IgD-negative memory B cell (primary cell): ENCODE data around the gene TMPRSS11A. TPM values are rescaled to one million over a fixed set of nuclear protein-coding genes. Genes with fewer than 3 reads are reported as not detected.

Source experiments
- H3K27ac Mint-ChIP-seq, 3 donors: one replicate each; pipeline ENCODE4 v1.8.0; 2020 to 2022; ENCODE audit warnings: mild to moderate bottlenecking in 3 of 3, mixed read lengths in 3 of 3, moderate library complexity in 1 of 3
- H3K27me3 Mint-ChIP-seq: one replicate; pipeline ENCODE4 v1.8.0; 2021; ENCODE audit warnings: mixed read lengths
- H3K36me3 Mint-ChIP-seq: one replicate; pipeline ENCODE4 v1.8.0; 2020; ENCODE audit warnings: mild to moderate bottlenecking, mixed read lengths
- H3K4me1 Mint-ChIP-seq, 3 donors: one replicate each; pipeline ENCODE4 v1.8.0; 2020 to 2022; ENCODE audit warnings: mixed read lengths in 3 of 3, mild to moderate bottlenecking in 1 of 3
- H3K4me3 Mint-ChIP-seq, 4 donors: one replicate each; pipeline ENCODE4 v1.8.0; 2020 to 2022; ENCODE audit warnings: mild to moderate bottlenecking in 4 of 4, mixed read lengths in 4 of 4, moderate library complexity in 3 of 4
- H3K9me3 Mint-ChIP-seq, 3 donors: one replicate each; pipeline ENCODE4 v1.8.0; 2020 to 2021; ENCODE audit warnings: mixed read lengths in 3 of 3, mild to moderate bottlenecking in 1 of 3
- polyA plus RNA-seq: library from polyadenylated mRNA; unstranded; fragments of 300-500 nt; fragmentation: Illumina TruSeq; gene quantifications from one replicate; pipeline ENCODE4 v1.2.3, GENCODE V29; 2021

The TMPRSS11A gene
- polyA plus RNA-seq, 1 donor from 2014 or later = not detected

DNA sequence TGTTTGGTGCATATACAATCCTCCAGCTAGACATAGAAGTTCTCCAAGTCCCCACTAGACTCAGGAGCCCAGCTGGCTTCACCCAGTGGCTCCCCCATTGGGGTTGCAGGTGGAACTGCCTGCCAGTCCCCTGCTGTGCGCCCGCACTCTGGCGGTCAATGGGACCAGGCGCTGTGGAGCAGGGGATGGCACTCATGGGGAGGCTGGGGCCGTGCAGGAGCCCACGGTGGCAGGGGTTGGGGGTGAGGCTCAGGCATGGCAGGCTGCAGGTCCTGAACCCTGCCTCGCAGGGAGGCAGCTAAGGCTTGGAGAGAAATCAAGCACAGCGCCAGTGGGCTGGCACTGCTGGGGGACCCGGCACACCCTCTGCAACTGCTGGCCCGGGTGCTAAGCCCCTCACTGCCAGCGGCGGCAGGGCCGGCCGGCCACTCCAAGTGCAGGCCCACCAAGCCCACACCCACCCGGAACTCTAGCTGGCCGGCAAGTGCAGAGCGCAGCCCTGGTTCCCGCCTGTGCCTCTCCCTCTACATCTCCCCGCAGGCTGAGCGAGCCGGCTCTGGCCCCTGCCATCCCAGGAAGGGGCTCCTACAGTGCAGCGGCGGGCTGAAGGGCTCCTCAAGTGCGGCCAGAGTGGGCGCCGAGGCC, 66.8 kb downstream of the TMPRSS11A start:
- Mint-ChIP-seq H3K27me3 (peaks cover 3% of the 10 kb centered on the region), H3K27ac (no peak overlapping the region), H3K36me3 (no peaks in the 10 kb centered on the region), H3K4me1 (peaks cover 0 to 2% (median 0%) of the 10 kb centered on the region in 3 donors), H3K9me3 (peaks cover 0 to 1% (median 0%) of the 10 kb centered on the region in 3 donors), H3K4me3 (no peak overlapping the region)

DNA sequence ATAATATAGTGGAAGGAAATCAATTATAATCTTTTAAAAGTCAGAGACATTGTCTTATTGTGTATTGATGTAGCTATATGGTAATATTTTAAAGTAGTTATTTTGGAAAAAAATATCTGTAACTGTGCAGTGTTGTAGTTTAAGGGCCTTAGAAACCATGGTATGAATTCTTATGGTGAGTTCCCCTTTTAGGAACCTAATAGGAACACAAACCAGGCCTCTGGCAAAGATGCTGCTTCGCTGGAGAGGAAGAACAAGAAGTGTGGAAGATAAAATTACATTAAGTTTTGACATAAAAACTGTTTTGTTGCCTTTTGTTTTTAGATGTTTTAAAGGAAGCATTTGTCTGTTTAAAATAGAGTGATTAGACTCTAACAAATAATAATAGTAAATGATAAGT, 68.6 kb downstream of the TMPRSS11A start:
- H3K9me3 Mint-ChIP-seq = peaks cover 0 to 1% (median 0%) of the 10 kb centered on the region in 3 donors
- H3K36me3 Mint-ChIP-seq = no peaks in the 10 kb centered on the region
- no peak overlapping the region for H3K27ac Mint-ChIP-seq
- H3K4me3 Mint-ChIP-seq = no peak overlapping the region
- peaks cover 3% of the 10 kb centered on the region for H3K27me3 Mint-ChIP-seq
- H3K4me1 Mint-ChIP-seq = peaks cover 0 to 2% (median 0%) of the 10 kb centered on the region in 3 donors

DNA sequence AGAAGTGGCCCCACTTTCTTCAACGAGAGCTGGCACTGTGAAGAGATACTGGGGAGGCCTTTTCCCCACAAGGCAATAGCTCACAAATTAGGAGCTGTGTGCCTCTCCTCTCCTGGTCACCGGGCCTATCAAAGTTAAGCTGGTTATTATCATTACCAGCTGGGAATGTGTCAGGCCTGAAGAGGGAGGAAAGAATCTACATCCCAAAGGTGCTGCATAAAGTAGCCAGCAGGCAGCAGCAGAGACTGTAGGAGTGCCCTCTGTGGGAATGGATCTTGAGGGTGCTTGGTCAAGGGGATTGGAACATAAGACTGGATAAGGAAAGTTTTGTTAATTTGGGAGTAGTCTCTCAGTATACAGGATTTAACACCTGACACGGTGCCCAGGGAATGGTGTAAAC, 70.4 kb downstream of the TMPRSS11A start:
- Mint-ChIP-seq H3K4me3 (no peak overlapping the region), H3K27ac (no peak overlapping the region), H3K36me3 (no peaks in the 10 kb centered on the region), H3K27me3 (peaks cover 3% of the 10 kb centered on the region), H3K4me1 (no peaks in the 10 kb centered on the region), H3K9me3 (peaks cover 0 to 1% (median 0%) of the 10 kb centered on the region in 3 donors)

DNA sequence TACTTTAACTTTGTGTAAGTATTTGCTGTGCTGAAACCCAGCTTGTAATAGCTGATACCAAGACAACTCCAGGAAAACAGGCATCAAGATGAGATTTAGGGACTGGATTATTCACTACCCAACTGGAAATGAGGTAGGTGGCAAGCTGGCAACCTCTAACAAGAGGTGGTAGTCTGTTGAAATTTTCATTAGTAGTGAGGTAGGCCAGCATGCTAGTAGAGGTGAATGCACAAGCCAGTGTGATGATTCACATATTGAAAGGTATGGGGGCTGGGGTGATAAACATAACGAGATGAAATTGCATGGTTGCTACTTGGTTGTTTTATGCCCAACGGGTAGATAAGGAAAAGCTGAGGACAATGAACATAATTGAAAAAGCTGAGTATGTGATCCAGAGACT, 71.0 kb downstream of the TMPRSS11A start:
- Mint-ChIP-seq H3K4me3 (no peak overlapping the region), H3K27ac (no peak overlapping the region), H3K27me3 (peaks cover 3% of the 10 kb centered on the region), H3K9me3 (peaks cover 0 to 1% (median 0%) of the 10 kb centered on the region in 3 donors), H3K4me1 (no peaks in the 10 kb centered on the region), H3K36me3 (no peaks in the 10 kb centered on the region)

DNA sequence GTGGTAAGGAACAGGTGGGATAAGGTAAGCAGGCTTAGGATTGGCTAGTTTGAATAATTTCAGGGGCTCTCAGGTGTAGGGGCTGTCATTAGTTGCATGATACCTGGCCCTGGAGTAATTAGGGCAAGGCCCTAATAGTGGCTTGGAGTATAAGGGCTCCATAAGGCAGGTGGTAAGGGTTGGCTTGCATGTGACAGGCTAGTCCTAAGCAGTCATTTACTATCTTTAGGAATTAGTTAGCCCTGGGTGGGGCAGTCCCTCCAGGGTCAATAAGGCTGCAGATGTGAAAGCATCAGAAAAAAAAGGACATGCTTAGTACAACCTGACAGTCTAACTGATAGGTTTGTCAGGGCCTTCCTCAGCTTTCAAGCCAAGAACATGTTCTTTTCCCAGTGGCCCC, 71.6 kb downstream of the TMPRSS11A start:
- Mint-ChIP-seq H3K4me1 (no peaks in the 10 kb centered on the region), H3K4me3 (no peak overlapping the region), H3K9me3 (peaks cover 0 to 1% (median 0%) of the 10 kb centered on the region in 3 donors), H3K27me3 (peaks cover 3% of the 10 kb centered on the region), H3K27ac (no peak overlapping the region), H3K36me3 (no peaks in the 10 kb centered on the region)

DNA sequence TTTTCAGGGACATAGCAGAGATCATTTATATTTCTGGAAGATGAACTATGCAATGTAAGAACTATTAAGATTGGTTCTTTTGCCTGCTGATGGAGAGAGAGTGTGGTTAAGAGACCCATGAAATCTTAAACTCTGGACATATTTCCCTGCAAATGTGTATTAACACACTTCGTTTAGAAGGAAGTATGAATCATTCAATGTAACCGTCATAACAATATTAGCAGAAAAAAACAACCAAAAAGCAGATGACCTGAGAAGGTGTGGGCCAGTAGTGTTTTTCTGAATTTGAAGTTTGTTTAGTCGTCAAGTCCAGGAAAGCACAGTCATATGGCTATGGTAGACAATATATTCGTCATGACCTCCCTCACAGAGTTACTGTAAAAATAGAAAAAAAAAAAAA, 77.0 kb downstream of the TMPRSS11A start:
- Mint-ChIP-seq H3K4me3 (no peak overlapping the region), H3K27me3 (no peaks in the 10 kb centered on the region), H3K4me1 (no peaks in the 10 kb centered on the region), H3K27ac (no peak overlapping the region), H3K36me3 (no peaks in the 10 kb centered on the region), H3K9me3 (no peaks in the 10 kb centered on the region)

DNA sequence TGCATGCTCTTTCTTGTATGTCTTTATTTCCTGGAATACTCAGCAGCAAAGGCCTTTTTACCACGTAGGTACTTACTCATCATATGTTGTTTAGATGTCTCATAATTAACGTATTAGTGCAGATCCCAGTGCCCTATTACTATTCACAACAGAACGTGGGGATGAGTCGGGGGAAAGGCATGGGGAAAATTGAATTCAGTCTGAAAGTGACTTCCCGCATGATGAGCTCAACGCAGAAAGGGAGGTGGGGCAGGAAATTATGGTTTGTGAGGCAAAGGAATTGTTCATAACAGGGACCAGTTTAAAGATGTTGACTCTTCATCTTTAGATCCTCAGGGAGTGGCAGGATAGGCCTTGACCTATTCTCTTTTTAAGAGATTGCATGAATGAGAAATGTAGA, 77.5 kb downstream of the TMPRSS11A start:
- Mint-ChIP-seq H3K27me3 (no peaks in the 10 kb centered on the region), H3K27ac (no peak overlapping the region), H3K4me1 (no peaks in the 10 kb centered on the region), H3K36me3 (no peaks in the 10 kb centered on the region), H3K9me3 (no peaks in the 10 kb centered on the region), H3K4me3 (no peak overlapping the region)

DNA sequence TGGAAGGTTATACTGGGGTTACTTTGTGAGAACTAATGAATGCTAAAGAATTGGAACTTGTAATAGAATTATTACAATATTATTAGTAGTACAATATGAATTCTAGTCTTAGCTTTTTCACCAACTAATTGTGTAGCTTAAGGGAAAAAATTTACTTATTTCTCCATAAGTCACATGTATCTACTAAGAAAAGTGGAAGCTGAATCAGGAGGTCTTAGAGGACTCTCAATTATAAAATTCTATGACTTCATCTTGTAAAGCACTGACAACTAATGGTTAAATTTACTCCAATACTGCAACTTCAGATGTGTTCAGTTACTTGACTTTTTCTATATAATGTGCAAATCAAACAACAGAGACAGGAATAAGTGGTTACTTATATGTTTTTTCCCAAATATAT, 78.6 kb downstream of the TMPRSS11A start:
- H3K27ac Mint-ChIP-seq = no peak overlapping the region
- H3K4me3 Mint-ChIP-seq = no peak overlapping the region
- no peaks in the 10 kb centered on the region for H3K36me3 Mint-ChIP-seq
- no peaks in the 10 kb centered on the region for H3K4me1 Mint-ChIP-seq
- H3K27me3 Mint-ChIP-seq = peaks cover 5% of the 10 kb centered on the region
- no peaks in the 10 kb centered on the region for H3K9me3 Mint-ChIP-seq

DNA sequence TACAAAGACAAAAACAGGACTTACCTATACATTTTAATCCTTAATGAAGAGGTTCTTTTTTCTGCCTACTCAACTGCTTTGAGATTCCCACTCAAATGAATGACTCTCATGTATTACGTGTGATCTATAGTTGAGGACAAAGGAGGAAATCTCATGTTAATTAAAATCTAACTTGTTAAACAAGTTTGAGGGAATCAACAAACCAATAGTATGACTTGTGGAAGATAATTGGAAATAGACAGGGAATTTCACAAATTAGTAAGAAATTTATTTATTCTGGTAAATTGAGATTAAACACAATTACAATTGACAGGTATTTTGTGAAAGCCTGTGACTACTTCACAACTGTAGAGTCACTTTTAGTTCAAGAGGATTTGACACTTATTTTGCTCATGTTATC, 79.4 kb downstream of the TMPRSS11A start, which contains the start of gene TMPRSS11D:
TSS of gene TMPRSS11D (minus strand) at position 101 of the 400 bp plus-strand sequence. CDS start at position 32, 69 bp downstream.
- H3K9me3 Mint-ChIP-seq = peaks cover 0 to 3% (median 2%) of the 10 kb centered on the region in 3 donors
- no peaks in the 10 kb centered on the region for H3K4me1 Mint-ChIP-seq
- no peaks in the 10 kb centered on the region for H3K36me3 Mint-ChIP-seq
- no peak within 1 kb of the TSS for H3K4me3 Mint-ChIP-seq
- peaks cover 5% of the 10 kb centered on the region for H3K27me3 Mint-ChIP-seq
- no peak within 1 kb of the TSS for H3K27ac Mint-ChIP-seq

DNA sequence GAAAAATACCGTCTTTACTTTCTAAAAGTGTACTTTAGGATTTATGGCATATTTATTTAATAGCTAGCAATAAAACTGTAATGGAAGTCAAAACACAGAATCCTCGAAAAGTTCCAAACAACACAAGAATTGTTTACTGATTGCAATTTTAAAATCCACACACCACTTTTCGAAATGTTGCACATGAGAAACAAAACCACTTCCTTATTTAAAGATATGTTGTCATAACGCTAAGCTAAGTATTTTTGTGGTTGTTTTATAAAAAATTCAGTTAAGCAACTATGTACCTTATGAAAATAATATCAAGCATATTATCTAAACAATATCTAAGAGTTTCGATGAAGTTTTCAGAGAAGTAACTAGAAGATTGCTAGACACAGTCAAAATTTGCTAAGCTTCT, 79.8 kb downstream of the TMPRSS11A start:
- Mint-ChIP-seq H3K4me3 (no peak overlapping the region), H3K27me3 (peaks cover 5% of the 10 kb centered on the region), H3K36me3 (no peaks in the 10 kb centered on the region), H3K9me3 (peaks cover 0 to 3% (median 2%) of the 10 kb centered on the region in 3 donors), H3K4me1 (no peaks in the 10 kb centered on the region), H3K27ac (no peak overlapping the region)

DNA sequence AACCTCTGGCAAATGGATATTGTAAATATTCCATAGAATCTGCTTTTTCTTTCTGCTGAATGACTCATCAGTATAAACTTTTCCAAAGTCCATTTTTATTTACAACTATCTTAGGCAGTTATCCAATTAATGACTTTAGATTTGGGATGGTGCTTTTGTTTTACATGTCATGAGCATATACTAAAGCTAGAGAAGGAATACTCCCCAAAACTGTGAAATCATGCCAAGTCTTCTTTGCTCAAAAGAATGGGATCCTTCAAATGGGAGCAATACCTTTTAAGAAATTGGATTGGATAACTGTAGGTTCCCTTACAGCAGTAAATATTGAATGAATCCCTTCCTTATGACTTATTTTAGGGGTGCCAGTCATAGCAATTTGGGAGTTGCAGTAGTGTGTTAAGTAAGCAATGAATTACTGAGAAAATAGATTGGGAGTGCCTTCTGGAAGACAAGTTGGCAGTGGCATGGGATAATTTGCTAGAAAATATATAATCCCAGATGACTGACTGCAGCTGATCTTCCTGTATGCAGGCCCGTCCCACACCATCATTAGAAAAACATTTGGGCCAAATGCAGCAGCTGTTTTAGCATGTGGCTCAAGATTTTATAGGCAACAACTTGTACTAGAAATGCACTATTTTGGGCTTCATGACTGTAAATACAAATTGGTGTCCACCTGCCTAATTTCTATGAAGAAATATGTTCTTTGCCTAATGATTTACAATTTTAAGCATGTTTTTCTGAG, 82.3 kb downstream of the TMPRSS11A start:
- H3K27me3 Mint-ChIP-seq = peaks cover 5% of the 10 kb centered on the region
- H3K27ac Mint-ChIP-seq = no peak overlapping the region
- H3K4me3 Mint-ChIP-seq = no peak overlapping the region
- H3K4me1 Mint-ChIP-seq = no peaks in the 10 kb centered on the region
- H3K9me3 Mint-ChIP-seq = peaks cover 0 to 3% (median 2%) of the 10 kb centered on the region in 3 donors
- no peaks in the 10 kb centered on the region for H3K36me3 Mint-ChIP-seq

DNA sequence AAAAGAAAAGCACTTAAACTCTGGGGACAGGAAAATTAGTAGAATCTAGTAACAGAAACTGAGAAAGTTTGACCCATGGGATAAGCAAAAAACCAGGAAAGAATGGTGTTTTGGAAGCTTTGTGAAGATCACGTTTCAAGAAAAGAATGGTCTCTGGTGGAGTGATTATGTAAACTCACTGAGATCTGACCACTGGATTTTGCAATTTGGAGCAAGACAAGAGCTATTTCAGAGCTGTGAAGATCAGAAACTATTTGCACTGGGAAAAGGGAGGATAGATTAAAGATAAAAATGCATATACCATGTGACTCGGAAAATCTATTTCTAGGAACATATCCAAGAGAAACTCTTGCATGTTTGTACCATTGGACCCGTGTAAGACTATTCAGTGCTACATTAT, 83.8 kb downstream of the TMPRSS11A start:
- no peak overlapping the region for H3K27ac Mint-ChIP-seq
- H3K4me3 Mint-ChIP-seq = no peak overlapping the region

DNA sequence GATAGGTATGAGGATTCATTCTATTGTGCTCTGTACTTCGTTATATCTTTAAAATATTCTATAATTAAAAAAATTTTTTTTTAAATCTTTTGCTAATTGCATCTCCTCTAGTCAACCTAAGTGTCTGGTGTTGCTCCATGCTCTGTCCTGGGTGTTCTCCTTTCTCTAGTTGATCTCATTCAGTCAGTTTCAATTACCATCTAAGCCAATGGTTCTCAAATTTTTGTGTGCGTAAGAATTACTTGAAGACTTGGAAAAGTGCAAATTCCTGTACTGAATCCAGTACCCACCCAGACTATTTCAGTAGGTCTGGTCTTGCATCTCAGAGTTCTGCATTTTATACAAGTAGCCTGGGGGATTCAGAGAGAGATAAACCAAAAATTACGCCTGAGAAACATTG, 86.2 kb downstream of the TMPRSS11A start:
- Mint-ChIP-seq H3K4me3 (no peak overlapping the region), H3K9me3 (peaks cover 0 to 3% (median 2%) of the 10 kb centered on the region in 3 donors), H3K4me1 (no peaks in the 10 kb centered on the region), H3K27me3 (peaks cover 6% of the 10 kb centered on the region), H3K27ac (no peak overlapping the region), H3K36me3 (no peaks in the 10 kb centered on the region)

More for the DNA sequence above, 83.8 kb downstream of the TMPRSS11A start:
- Mint-ChIP-seq H3K36me3 (no peaks in the 10 kb centered on the region), H3K9me3 (peaks cover 0 to 3% (median 2%) of the 10 kb centered on the region in 3 donors), H3K27me3 (peaks cover 5% of the 10 kb centered on the region), H3K4me1 (no peaks in the 10 kb centered on the region)

DNA sequence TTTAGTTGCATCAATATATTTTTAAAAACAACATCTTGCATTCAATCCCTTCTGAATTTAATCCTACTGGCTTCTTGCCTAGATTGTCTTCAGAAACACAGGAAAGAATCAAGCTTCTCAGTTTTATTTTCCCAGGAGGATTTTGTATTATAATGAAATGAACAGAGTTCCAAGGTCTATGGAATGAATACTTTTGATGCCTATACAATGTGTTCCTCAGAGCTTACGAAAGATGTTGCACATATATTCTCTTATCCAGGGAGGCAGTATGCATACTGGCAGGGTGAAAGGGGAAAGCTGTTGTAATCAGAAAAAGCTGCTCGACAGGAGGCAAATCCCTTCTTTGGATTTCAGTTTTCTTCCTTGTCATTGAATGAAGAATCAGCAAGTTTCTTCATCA, 88.3 kb downstream of the TMPRSS11A start:
- H3K27ac Mint-ChIP-seq = no peak overlapping the region
- H3K36me3 Mint-ChIP-seq = no peaks in the 10 kb centered on the region
- H3K9me3 Mint-ChIP-seq = peaks cover 0 to 3% (median 2%) of the 10 kb centered on the region in 3 donors
- no peaks in the 10 kb centered on the region for H3K4me1 Mint-ChIP-seq
- peaks cover 7% of the 10 kb centered on the region for H3K27me3 Mint-ChIP-seq
- no peak overlapping the region for H3K4me3 Mint-ChIP-seq

DNA sequence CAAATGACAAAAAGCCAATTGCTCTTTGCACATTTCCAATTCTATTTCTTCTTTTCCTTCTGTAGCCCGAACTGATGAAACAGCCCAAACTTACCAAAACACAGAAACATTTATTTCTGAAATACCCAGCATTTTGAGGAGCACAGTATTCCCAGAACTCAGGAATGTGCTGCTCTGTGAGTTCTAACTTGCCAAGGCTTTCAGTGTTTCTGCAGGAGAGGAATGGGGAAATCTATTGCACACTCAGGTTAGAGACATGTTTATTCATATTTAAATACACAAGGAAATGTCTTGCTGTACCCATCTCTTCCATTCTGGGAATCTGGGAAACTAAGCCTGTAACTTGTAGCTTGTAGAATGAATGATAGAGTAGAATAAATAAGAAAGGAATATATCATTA, 90.2 kb downstream of the TMPRSS11A start:
- H3K4me1 Mint-ChIP-seq = no peaks in the 10 kb centered on the region
- H3K27me3 Mint-ChIP-seq = peaks cover 6% of the 10 kb centered on the region
- no peaks in the 10 kb centered on the region for H3K9me3 Mint-ChIP-seq
- no peak overlapping the region for H3K27ac Mint-ChIP-seq
- no peaks in the 10 kb centered on the region for H3K36me3 Mint-ChIP-seq
- no peak overlapping the region for H3K4me3 Mint-ChIP-seq

DNA sequence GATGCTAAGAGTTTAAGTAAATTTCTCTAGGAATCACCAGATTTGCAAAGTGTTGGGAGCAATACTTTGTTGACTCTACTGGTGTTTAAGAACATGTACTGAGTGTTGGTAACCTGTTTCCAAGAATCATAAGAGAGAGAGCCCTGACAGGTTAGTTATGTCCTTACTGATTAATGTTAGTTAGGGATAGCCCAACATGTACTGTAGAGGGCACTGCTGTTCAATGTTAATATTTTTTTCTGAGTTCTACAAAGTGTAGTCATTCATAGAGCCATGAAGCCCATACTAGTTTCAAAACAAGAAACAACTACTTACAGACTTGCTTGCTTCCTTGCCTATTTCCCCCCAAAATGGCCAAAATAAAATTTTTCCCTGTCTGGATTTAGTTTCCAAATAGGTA, 91.4 kb downstream of the TMPRSS11A start:
- Mint-ChIP-seq H3K27ac (no peak overlapping the region), H3K4me3 (no peak overlapping the region)

More for the DNA sequence above, 91.4 kb downstream of the TMPRSS11A start:
- Mint-ChIP-seq H3K36me3 (no peaks in the 10 kb centered on the region), H3K4me1 (no peaks in the 10 kb centered on the region), H3K27me3 (peaks cover 6% of the 10 kb centered on the region), H3K9me3 (peaks cover 0 to 4% (median 0%) of the 10 kb centered on the region in 3 donors)
